Renal cortex interstitium (tissue), 3 donors: Measurements from ENCODE around the gene GCGR. TPM values are rescaled to one million over a fixed set of nuclear protein-coding genes. Genes with fewer than 3 reads are reported as not detected.

Experiments used
- polyA plus RNA-seq, 3 donors: library from polyadenylated mRNA; unstranded; fragments of 120-200 nt; gene quantifications; one replicate each; pipeline ENCODE4 v1.2.1, GENCODE V29; 2013; ENCODE audit not compliant: insufficient read length in 3 of 3

Gene GCGR
- polyA plus RNA-seq, 3 donors: 7.1 to 17.7 (median 12.5) TPM

Other genes with a start within 250 kb of the GCGR start
- 10 to 100 TPM; 53.8 to 73.2 (median 54.3) TPM for gene NPLOC4, start 167.0 kb upstream of the GCGR start, polyA plus RNA-seq
- gene TSPAN10, start 167.0 kb upstream of the GCGR start, polyA plus RNA-seq: 1 to 10 TPM; 1.5 to 6.6 (median 3.9) TPM
- 10 to 100 TPM; 10.0 to 12.1 (median 10.2) TPM for gene PDE6G, start 147.6 kb upstream of the GCGR start, polyA plus RNA-seq
- gene OXLD1, start 137.5 kb upstream of the GCGR start, polyA plus RNA-seq: 10 to 100 TPM; 12.5 to 22.3 (median 17.8) TPM
- gene CCDC137, start 137.4 kb upstream of the GCGR start, polyA plus RNA-seq: 10 to 100 TPM; 10.8 to 17.7 (median 14.8) TPM
- gene ARL16, start 120.4 kb upstream of the GCGR start, polyA plus RNA-seq: 10 to 100 TPM; 46.4 to 53.3 (median 50.0) TPM
- gene HGS, start 120.1 kb upstream of the GCGR start, polyA plus RNA-seq: 100 to 1,000 TPM in 2 of 3 donors, 10 to 100 TPM in 1; 87.7 to 111 (median 107) TPM
- 10 to 100 TPM; 40.1 to 60.5 (median 45.7) TPM for gene MRPL12, start 100.8 kb upstream of the GCGR start, polyA plus RNA-seq
- gene SLC25A10, start 91.9 kb upstream of the GCGR start, polyA plus RNA-seq: 10 to 100 TPM; 11.5 to 19.3 (median 18.9) TPM
- 100 to 1,000 TPM in 2 of 3 donors, 10 to 100 TPM in 1; 61.8 to 109 (median 107) TPM for gene MCRIP1, start 29.1 kb downstream of the GCGR start, polyA plus RNA-seq
- gene PPP1R27, start 30.9 kb downstream of the GCGR start, polyA plus RNA-seq: under 1 TPM; 0.12 to 0.45 (median 0.17) TPM
- 100 to 1,000 TPM; 401 to 475 (median 404) TPM for gene P4HB, start 56.4 kb downstream of the GCGR start, polyA plus RNA-seq
- 100 to 1,000 TPM; 145 to 242 (median 217) TPM for gene ARHGDIA, start 67.2 kb downstream of the GCGR start, polyA plus RNA-seq
- 10 to 100 TPM; 66.5 to 99.3 (median 76.1) TPM for gene ALYREF, start 87.4 kb downstream of the GCGR start, polyA plus RNA-seq
- 100 to 1,000 TPM in 1 of 3 donors, 10 to 100 TPM in 2; 63.8 to 110 (median 93.7) TPM for gene ANAPC11, start 87.6 kb downstream of the GCGR start, polyA plus RNA-seq
- 1 to 10 TPM in 1 of 3 donors, under 1 TPM in 2; 0.93 to 1.4 (median 0.97) TPM for gene NPB, start 98.1 kb downstream of the GCGR start, polyA plus RNA-seq
- gene PCYT2, start 107.2 kb downstream of the GCGR start, polyA plus RNA-seq: 10 to 100 TPM; 40.1 to 48.5 (median 45.5) TPM
- gene SIRT7, start 114.0 kb downstream of the GCGR start, polyA plus RNA-seq: 10 to 100 TPM; 11.0 to 21.1 (median 14.1) TPM
- gene MAFG, start 123.6 kb downstream of the GCGR start, polyA plus RNA-seq: 10 to 100 TPM; 12.4 to 14.8 (median 13.8) TPM
- gene PYCR1, start 133.2 kb downstream of the GCGR start, polyA plus RNA-seq: 10 to 100 TPM; 22.6 to 39.4 (median 26.8) TPM
- under 1 TPM; 0.10 to 0.30 (median 0.14) TPM for gene MYADML2, start 143.1 kb downstream of the GCGR start, polyA plus RNA-seq
- 1 to 10 TPM; 1.9 to 3.5 (median 3.3) TPM for gene NOTUM, start 157.0 kb downstream of the GCGR start, polyA plus RNA-seq
- 10 to 100 TPM; 20.1 to 39.0 (median 35.2) TPM for gene ASPSCR1, start 173.5 kb downstream of the GCGR start, polyA plus RNA-seq
- 10 to 100 TPM; 28.8 to 47.2 (median 40.8) TPM for gene CENPX, start 218.7 kb downstream of the GCGR start, polyA plus RNA-seq
- 10 to 100 TPM; 10.8 to 17.5 (median 15.7) TPM for gene LRRC45, start 219.2 kb downstream of the GCGR start, polyA plus RNA-seq
- 10 to 100 TPM in 2 of 3 donors, 1 to 10 TPM in 1; 8.3 to 16.2 (median 11.7) TPM for gene RAC3, start 227.5 kb downstream of the GCGR start, polyA plus RNA-seq
- 100 to 1,000 TPM in 1 of 3 donors, 10 to 100 TPM in 2; 78.9 to 120 (median 88.7) TPM for gene DCXR, start 233.5 kb downstream of the GCGR start, polyA plus RNA-seq
- 10 to 100 TPM; 28.5 to 57.8 (median 47.2) TPM for gene RFNG, start 247.7 kb downstream of the GCGR start, polyA plus RNA-seq
- gene GPS1, start 247.7 kb downstream of the GCGR start, polyA plus RNA-seq: 100 to 1,000 TPM in 2 of 3 donors, 10 to 100 TPM in 1; 98.3 to 138 (median 132) TPM